Hepatocyte (in vitro differentiated cells): ENCODE results near the gene ZNRF1. TPM values are rescaled to one million over a fixed set of nuclear protein-coding genes. Genes with fewer than 3 reads are reported as not detected.

ENCODE experiments used
- DNase-seq: peaks from one replicate; pipeline ENCODE4 v3.0.0-alpha.2; 2016; ENCODE audit warnings: low spot score
- H2AFZ ChIP-seq: fragments of 200-600 bp; sonication (generic); 2 replicates; pipeline ENCODE4 v1.6.0; 2016; ENCODE audit warnings: antibody characterized with exemption, mild to moderate bottlenecking
- H3K27ac ChIP-seq: fragments of 200-600 bp; sonication (generic); 2 replicates; pipeline ENCODE4 v1.5.1; 2016; ENCODE audit warnings: mild to moderate bottlenecking
- H3K27me3 ChIP-seq: fragments of 200-600 bp; sonication (generic); 2 replicates; pipeline ENCODE4 v1.6.1; 2016
- H3K36me3 ChIP-seq: fragments of 200-600 bp; sonication (generic); replicated peaks from 2 replicates; pipeline ENCODE4 v1.5.1; 2016; ENCODE audit warnings: low read depth; ENCODE audit not compliant: insufficient read depth
- H3K4me1 ChIP-seq: fragments of 200-600 bp; sonication (generic); 2 replicates; pipeline ENCODE4 v1.5.1; 2016; ENCODE audit warnings: mild to moderate bottlenecking, moderate library complexity; ENCODE audit not compliant: insufficient read depth
- H3K4me2 ChIP-seq: fragments of 200-600 bp; sonication (generic); 2 replicates; pipeline ENCODE4 v1.6.0; 2016
- H3K4me3 ChIP-seq: fragments of 200-600 bp; sonication (generic); 2 replicates; pipeline ENCODE4 v1.5.1; 2016; ENCODE audit warnings: mild to moderate bottlenecking
- H3K79me2 ChIP-seq: fragments of 200-600 bp; sonication (generic); 2 replicates; pipeline ENCODE4 v1.6.0; 2017; ENCODE audit warnings: mild to moderate bottlenecking
- H3K9me2 ChIP-seq: fragments of 200-600 bp; sonication (generic); replicated peaks from 2 replicates; pipeline ENCODE4 v1.6.0; 2017; ENCODE audit warnings: mild to moderate bottlenecking; ENCODE audit not compliant: insufficient read depth
- H3K9me3 ChIP-seq: fragments of 200-600 bp; sonication (generic); 2 replicates; pipeline ENCODE4 v1.5.1; 2016; ENCODE audit warnings: low read depth, mild to moderate bottlenecking
- H4K20me1 ChIP-seq: fragments of 200-600 bp; sonication (generic); 2 replicates; pipeline ENCODE4 v1.6.0; 2016; ENCODE audit warnings: mild to moderate bottlenecking; ENCODE audit not compliant: insufficient read depth, poor library complexity, severe bottlenecking
- CTCF ChIP-seq: fragments of 200-600 bp; sonication (generic); IDR thresholded peaks from 2 replicates; pipeline ENCODE4 v1.5.1; 2016; ENCODE audit warnings: antibody characterized with exemption, mild to moderate bottlenecking; ENCODE audit not compliant: poor library complexity
- EZH2 ChIP-seq: fragments of 200-600 bp; sonication (generic); IDR thresholded peaks from 2 replicates; pipeline ENCODE4 v1.6.1; 2016; ENCODE audit warnings: antibody characterized with exemption, mild to moderate bottlenecking, borderline replicate concordance
- EZH2phosphoT487 ChIP-seq: fragments of 200-600 bp; sonication (generic); IDR thresholded peaks from one replicate; pipeline ENCODE4 v1.6.1; 2018; ENCODE audit warnings: antibody characterized with exemption, mild to moderate bottlenecking, low read depth, moderate library complexity; ENCODE audit not compliant: unreplicated experiment, severe bottlenecking
- WGBS: methylation state at CpG from one replicate; pipeline ENCODE4 v1.1.6; 2016; ENCODE audit warnings: low lambda C conversion rate; ENCODE audit errors: missing lambda C conversion rate; 5-methylcytosine and 5-hydroxymethylcytosine counted together
- polyA plus RNA-seq: library from polyadenylated mRNA; unstranded; fragments of >200 nt; fragmentation: Nextera tagmentation; extraction: Ambion mirVana; gene quantifications from 2 replicates; pipeline ENCODE4 v1.2.1, GENCODE V29; 2016
- total RNA-seq: library from RNA; depleted of rRNA; stranded (reverse); fragments of >200 nt; gene quantifications from 2 replicates; pipeline ENCODE4 v1.2.3, GENCODE V29; 2014

ZNRF1 gene
- total and polyA plus RNA-seq, 2 experiments from 2014 or later, result 23.0 to 46.5 TPM

DNA sequence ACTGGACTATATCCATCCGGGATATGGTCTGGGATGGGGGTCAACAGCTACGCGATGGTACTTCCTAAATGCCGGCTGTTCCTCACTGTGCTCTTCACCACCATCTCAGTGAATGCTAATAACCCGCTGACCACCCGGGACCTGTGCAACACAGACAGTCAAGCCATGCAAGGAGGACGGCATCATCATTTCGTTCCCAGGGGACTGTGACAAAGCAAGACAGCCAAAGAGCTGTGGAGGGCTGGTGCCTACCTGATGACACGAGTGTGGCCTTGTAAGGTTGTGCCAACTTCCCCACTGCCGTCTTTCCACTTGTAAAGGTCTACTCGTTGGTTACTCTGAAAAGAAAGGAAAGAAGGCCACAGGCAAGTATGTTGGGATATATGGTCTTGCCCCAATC is 47.6 kb upstream of the ZNRF1 start:
- no peak overlapping the region for H3K4me2 ChIP-seq
- no peaks in the 10 kb centered on the region for H3K4me1 ChIP-seq
- no peaks in the 10 kb centered on the region for H3K9me2 ChIP-seq
- H3K36me3 ChIP-seq, result no peaks in the 10 kb centered on the region
- no peaks in the 10 kb centered on the region for H3K9me3 ChIP-seq
- H3K27me3 ChIP-seq, result no peaks in the 10 kb centered on the region
- H4K20me1 ChIP-seq, result no peaks in the 10 kb centered on the region
- WGBS, result 94% methylated on average over 11 of the region's 11 CpGs
- no peak overlapping the region for H2AFZ ChIP-seq
- no peak overlapping the region for H3K27ac ChIP-seq
- H3K4me3 ChIP-seq, result no peak overlapping the region
- TF ChIP-seq EZH2phosphoT487, result no peak
- no peak for TF ChIP-seq CTCF
- TF ChIP-seq EZH2, result no peak
- DNase-seq, result no peak
- H3K79me2 ChIP-seq, result no peaks in the 10 kb centered on the region

- no peak overlapping the region for H2AFZ ChIP-seq
- H3K9me2 ChIP-seq, result no peaks in the 10 kb centered on the region
- H4K20me1 ChIP-seq, result no peaks in the 10 kb centered on the region
- no peaks in the 10 kb centered on the region for H3K27me3 ChIP-seq
- H3K9me3 ChIP-seq, result no peaks in the 10 kb centered on the region
- H3K4me1 ChIP-seq, result no peaks in the 10 kb centered on the region
- H3K27ac ChIP-seq, result no peak overlapping the region
- no peak for DNase-seq
- H3K79me2 ChIP-seq, result no peaks in the 10 kb centered on the region
- WGBS, result 94% methylated on average over 4 of the region's 4 CpGs
- no peaks in the 10 kb centered on the region for H3K36me3 ChIP-seq
- H3K4me2 ChIP-seq, result no peak overlapping the region
- H3K4me3 ChIP-seq, result no peak overlapping the region
- TF ChIP-seq EZH2 (no peak), CTCF (no peak), EZH2phosphoT487 (no peak)
Observed at GRCh38 chr16:74951681-74952080, 47.1 kb upstream of the ZNRF1 start.

DNA sequence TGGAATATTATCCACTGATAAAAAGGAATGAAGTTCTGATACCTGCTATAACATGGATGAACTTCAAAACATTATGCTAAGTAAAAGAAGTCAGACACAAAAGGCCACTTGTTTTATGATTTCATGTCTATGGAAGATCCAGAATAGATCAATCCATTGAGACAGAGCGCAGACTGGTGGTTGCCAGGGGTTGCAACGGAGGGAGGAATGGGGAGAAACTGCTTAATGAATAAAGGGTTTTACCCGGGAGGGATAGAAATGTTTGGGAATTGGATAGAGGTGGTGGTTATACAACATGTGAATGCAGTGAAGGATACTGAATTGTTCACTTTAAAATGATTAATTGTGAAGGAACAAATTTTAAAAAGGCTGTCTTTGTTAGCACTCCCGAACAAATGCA is 44.1 kb upstream of the ZNRF1 start:
- Histone ChIP-seq H3K9me2 (no peaks in the 10 kb centered on the region), H4K20me1 (no peaks in the 10 kb centered on the region), H2AFZ (no peak overlapping the region), H3K4me3 (no peak overlapping the region), H3K27ac (no peak overlapping the region), H3K36me3 (no peaks in the 10 kb centered on the region), H3K79me2 (no peaks in the 10 kb centered on the region), H3K27me3 (no peaks in the 10 kb centered on the region), H3K4me2 (no peak overlapping the region), H3K9me3 (no peaks in the 10 kb centered on the region), H3K4me1 (no peaks in the 10 kb centered on the region)
- no peak for TF ChIP-seq EZH2phosphoT487
- no peak for TF ChIP-seq EZH2
- TF ChIP-seq CTCF, result no peak
- 92% methylated on average over 4 of the region's 4 CpGs for WGBS
- no peak for DNase-seq

DNA sequence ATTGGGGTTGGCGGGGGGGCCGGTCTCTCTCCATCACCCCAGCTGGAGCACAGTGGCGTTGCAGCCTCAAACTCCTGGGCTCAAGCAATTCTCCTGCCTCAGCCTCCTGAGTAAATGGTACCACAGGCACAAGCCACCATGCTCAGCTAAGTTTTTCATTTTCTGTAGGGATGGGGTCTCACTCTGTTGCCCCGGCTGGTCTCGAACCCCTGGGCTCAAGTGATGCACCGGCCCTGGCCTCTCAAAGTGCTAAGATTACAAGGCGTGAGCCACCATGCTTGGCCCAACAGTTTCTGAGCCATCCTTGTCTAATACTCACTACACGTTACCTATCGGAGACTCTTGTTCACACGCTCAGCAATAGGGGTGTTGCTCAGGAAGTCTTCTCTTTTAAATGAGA is 25.5 kb upstream of the ZNRF1 start:
- Histone ChIP-seq H3K4me2 (no peak overlapping the region), H3K79me2 (peaks cover 18% of the 10 kb centered on the region), H3K9me3 (no peaks in the 10 kb centered on the region), H4K20me1 (no peaks in the 10 kb centered on the region), H2AFZ (no peak overlapping the region), H3K4me3 (no peak overlapping the region), H3K9me2 (no peaks in the 10 kb centered on the region), H3K27me3 (no peaks in the 10 kb centered on the region), H3K36me3 (no peaks in the 10 kb centered on the region), H3K4me1 (no peaks in the 10 kb centered on the region), H3K27ac (no peak overlapping the region)
- over 99% methylated on average over 10 of the region's 10 CpGs for WGBS
- DNase-seq, result no peak
- TF ChIP-seq CTCF, result no peak
- no peak for TF ChIP-seq EZH2
